ENCODE results near the gene PHLDB1.
"Not testable (repeated sequence)": the region's sequence is repeated elsewhere in the genome, so short reads cannot be mapped to it uniquely, and the experiment has no call there.

PHLDB1 gene

GRCh38 chr11:118607401-118608359 is at the start of gene PHLDB1:
Gene PHLDB1 (plus strand): TSS chr11:118607615. CDS start chr11:118613837, 6,222 bp downstream.
- FAIRE-seq = no peak

- FAIRE-seq = no peak
Observed at GRCh38 chr11:118560806-118561205, 46.6 kb upstream of the PHLDB1 start.

- FAIRE-seq = no peak
Observed at GRCh38 chr11:118565051-118565450, 42.4 kb upstream of the PHLDB1 start.

DNA sequence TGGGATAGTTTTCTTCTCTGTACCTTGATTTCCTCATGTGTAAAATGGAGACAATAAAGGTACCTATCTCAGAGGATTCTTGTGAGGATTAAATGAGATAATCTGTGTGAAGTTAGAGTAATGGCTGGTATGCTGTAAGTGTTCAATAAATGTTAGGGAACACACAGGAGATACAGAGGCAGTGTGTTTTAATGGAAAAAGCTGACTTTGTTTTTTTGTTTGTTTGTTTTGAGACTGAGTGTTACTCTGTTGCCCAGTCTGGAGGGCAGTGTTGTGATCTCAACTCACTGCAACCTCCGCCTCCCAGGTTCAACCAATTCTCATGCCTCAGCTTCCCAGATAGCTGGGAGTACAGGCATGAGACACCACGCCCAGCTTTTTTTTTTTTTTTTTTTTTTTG is 37.7 kb upstream of the PHLDB1 start:
- no peak for FAIRE-seq

DNA sequence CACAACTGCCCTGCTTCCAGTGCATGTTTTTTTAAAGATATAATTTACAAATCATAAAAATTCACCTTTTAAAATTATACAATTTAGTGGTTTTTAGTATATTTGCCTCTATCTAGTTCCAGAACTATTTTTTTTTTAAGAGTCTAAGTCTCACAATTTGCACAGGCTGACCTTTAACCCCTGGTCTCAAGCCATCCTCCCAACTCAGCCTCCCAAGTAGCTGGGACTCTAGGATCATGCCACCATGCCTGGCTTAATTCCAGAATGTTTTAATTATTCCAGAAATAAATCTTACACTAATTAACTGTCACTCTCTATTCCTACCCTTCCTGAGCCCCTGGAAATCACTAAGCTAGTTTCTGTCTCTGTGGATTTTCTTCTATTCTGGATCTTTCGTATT is 36.6 kb upstream of the PHLDB1 start:
- FAIRE-seq = no peak

DNA sequence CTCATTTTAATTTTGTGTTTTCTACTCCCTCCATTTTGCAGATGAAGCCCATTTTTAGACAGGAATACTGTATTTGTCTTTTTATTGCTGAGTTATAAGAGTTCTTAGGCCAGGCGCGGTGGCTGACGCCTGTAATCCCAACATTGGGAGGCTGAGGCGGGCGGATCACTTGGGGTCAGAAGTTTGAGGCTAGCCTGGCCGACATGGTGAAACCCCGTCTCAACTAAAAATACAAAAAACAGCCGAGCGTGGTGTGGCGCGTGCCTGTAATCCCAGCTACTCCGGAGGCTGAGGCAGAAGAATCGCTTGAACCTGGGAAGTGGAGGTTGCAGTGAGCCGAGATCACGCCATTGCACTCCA is 35.7 kb upstream of the PHLDB1 start:
- not testable (repeated sequence) for FAIRE-seq

DNA sequence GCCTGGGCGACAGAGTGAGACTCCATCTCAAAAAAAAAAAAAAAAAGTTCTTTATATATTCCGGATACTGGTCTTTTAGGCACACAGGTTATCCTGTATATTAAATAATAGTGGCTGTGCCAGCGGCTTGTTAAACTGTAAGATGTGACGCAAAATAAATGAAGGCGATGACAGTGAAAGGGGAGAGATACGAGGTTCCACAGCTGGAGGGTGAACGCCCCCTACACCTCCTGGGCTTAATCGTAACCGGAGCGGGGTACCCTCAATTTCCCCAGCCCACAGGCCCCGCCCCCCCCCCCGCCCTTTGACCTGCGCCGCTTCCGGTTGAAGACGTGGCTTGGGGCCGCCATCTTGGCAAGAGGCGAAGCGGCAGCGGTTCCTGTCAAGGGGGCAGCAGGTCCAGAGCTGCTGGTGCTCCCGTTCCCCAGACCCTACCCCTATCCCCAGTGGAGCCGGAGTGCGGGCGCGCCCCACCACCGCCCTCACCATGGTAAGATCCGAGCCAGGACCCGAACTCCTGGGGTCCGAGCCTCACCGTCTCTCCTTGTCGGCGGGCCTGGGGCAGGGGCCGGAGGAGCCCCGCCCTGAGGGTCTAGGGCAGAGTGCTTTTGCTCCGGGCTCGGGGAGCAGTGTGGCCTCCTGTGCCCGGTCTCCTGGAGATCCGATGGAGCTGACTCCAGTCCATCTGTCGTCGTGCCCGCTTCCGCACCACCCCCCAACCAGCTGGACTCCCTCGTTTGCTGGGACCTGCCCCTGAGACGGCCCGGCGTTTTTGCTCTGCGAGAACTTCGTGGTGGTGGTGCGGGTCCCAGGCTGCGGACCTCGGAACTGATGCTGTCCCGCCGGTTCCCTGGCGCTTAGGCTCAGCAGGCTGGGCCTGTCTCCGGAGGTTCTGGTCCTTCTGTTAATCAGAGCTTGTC is 35.1 kb upstream of the PHLDB1 start, which contains the start of gene ARCN1:
ARCN1 (plus strand) TSS at position 349 of the 920 bp plus-strand sequence; CDS start at position 488, 139 bp downstream.
- no peak for FAIRE-seq

- peak; percentile 47 for FAIRE-seq
Observed at GRCh38 chr11:118572981-118573550, 34.3 kb upstream of the PHLDB1 start.

- FAIRE-seq = no peak
Observed at GRCh38 chr11:118574636-118575035, 32.8 kb upstream of the PHLDB1 start.

DNA sequence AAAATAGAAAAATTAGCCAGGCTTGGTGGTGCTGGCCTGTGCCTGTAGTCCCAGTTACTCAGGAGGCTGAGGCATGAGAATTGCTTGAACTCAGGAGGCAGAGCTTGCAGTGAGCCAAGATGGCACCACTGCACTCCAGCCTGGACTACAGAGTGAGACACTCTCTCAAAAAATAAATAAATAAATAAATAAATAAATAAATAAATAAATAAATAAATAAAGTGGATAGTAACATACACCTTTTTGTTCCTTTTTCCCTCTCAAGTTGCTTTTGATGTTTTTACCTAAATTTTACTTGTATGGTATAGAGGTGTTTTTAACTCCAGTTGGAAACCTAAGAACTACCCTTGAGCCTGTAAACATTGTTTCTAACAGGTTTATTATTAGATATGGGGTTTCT is 29.4 kb upstream of the PHLDB1 start:
- FAIRE-seq = not testable (repeated sequence)

GRCh38 chr11:118581057-118581456 is 26.4 kb upstream of the PHLDB1 start:
- FAIRE-seq = no peak

GRCh38 chr11:118587952-118588351 is 19.5 kb upstream of the PHLDB1 start:
- no peak for FAIRE-seq

DNA sequence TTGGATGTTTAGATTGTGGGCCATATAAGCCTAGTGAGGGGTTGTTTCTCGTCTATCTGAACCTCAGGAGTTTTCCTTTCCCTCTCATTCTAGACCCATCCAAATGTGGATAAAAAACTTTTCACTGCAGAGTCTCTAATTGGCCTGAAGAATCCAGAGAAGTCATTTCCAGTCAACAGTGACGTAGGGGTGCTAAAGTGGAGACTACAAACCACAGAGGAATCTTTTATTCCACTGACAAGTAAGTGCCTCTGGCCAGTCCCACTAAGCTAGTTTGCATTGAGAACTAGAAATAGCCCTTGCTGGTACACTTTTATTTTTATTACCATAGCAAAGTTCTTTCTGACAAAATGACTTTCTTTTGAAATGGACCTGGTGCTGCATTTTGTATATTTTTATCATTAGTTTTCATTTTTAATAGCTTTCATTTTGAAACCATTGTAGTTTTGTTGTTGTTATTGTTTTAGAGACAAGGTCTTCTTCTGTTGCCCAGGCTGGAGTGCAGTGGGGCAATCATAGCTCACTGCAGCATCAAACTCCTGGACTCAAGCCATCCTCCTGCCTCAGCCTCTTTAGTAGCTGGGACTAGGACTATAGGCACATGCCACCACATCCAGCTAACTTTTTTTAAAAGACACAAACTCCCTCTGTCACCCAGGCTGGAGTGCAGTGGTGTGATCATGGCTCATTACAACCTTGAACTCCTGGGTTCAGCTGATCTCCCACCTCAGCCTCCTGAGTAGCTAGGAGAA is 14.6 kb upstream of the PHLDB1 start:
- no peak for FAIRE-seq

GRCh38 chr11:118594984-118595383 is 12.4 kb upstream of the PHLDB1 start:
- not testable (repeated sequence) for FAIRE-seq

- no peak for FAIRE-seq
Observed at GRCh38 chr11:118596224-118597146, 10.9 kb upstream of the PHLDB1 start.

DNA sequence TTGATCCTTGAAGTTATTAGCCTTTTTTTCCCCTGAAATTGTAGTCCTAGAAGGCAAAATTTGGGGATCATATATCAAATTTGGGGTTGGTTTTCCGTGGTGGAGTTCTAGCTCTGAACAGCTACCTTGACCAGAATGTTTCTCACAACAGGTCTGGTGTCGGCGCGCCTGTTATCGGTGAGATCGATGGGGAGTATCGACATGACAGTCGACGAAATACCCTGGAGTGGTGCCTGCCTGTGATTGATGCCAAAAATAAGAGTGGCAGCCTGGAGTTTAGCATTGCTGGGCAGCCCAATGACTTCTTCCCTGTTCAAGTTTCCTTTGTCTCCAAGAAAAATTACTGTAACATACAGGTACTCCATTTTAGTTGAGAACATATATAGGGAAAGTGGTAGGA is 9.9 kb upstream of the PHLDB1 start:
- FAIRE-seq = no peak

DNA sequence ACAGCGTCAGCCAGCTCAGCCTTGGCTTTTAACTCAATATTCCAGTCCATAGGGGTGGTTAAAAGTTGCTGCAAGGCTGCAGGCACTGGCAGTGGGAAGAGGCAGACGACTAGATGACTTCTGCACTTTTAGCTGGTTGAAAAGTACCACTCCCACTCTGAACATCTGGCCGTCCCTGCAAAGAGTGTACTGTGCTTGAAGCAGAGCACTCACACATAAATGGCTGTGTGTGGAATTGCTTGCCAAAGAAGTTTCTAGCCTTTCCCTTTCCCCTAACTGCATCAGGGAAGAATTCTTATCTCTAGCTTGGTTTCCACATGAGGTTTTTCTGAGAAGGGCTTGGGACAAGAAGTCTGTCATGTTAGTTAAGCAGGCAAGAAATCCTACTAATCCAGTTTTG is 5.1 kb upstream of the PHLDB1 start:
- FAIRE-seq = no peak

- FAIRE-seq = not testable (repeated sequence)
Observed at GRCh38 chr11:118603709-118604108, 3.7 kb upstream of the PHLDB1 start.

DNA sequence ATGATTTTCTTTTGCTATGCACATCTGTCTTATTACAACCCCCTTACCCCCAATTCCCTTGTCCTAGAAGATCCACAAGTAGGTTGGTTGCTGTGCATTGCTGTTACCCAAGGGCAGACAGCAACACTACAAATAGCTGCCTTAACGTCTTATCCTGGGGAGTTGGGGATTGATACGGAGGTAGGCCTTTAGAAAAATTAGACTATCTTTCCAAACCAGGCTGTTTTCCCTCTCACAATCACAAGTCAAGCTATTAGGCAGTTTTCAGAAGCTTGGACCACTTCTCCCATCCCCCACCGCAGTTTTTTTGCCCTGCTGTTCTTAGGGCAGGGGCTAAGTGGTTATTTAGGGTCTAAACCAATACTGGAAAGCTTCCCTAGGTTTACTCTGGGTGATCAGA is 2.8 kb upstream of the PHLDB1 start:
- FAIRE-seq = no peak

DNA sequence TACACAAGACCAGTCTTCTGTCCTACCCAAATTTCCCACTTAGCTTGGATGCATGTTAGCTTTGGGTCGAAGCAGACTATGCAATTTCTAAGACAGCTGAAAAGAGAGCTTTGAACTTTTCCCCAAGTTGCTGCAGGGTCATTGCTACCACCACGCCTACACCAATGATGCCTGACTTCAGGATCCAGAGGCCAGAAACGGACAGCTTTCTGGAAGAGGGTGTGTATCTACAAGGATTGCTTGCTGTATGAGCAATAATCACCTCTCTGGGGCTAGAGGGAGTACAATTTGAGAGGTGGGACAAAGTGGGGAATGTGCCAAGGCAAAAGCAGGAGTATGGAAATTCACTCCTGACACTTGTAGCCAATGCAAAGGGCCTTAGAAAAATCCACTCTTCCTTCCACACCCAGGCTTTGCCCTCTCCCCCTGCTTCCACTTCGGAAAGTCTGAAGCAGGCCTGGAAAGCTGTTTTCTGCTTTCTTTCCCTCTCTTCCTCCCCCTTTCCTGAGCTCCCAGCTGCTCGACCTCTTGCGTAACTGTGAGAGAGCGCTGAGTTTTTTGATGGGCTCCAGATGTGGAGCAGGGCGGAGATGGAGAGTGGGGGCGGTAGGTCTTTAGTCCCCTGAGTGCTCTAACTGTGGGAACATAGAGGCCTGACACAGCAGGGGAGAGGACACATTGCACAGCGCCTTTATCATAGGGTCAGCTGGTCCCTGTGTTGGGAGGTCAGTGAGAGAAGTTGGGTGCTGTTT is 2.1 kb upstream of the PHLDB1 start:
- no peak for FAIRE-seq

Measured in islet of Langerhans (tissue), 1 donor.